HEK293 (cell line): Measurements from ENCODE around the gene SLC38A1.

ENCODE experiments used
- TF ChIP-seq, protein P1 (sequence below): fragments of 450-650 bp; formaldehyde crosslinking; IDR thresholded peaks from 2 replicates; pipeline ENCODE4 v1.5.1; 2016; ENCODE audit warnings: missing biosample characterization, missing genetic modification characterization
- TF ChIP-seq, protein P2 (sequence below): fragments of 450-650 bp; IDR thresholded peaks from 2 replicates; pipeline ENCODE4 v1.5.1; 2018; ENCODE audit warnings: missing biosample characterization, missing genetic modification characterization

DNA sequence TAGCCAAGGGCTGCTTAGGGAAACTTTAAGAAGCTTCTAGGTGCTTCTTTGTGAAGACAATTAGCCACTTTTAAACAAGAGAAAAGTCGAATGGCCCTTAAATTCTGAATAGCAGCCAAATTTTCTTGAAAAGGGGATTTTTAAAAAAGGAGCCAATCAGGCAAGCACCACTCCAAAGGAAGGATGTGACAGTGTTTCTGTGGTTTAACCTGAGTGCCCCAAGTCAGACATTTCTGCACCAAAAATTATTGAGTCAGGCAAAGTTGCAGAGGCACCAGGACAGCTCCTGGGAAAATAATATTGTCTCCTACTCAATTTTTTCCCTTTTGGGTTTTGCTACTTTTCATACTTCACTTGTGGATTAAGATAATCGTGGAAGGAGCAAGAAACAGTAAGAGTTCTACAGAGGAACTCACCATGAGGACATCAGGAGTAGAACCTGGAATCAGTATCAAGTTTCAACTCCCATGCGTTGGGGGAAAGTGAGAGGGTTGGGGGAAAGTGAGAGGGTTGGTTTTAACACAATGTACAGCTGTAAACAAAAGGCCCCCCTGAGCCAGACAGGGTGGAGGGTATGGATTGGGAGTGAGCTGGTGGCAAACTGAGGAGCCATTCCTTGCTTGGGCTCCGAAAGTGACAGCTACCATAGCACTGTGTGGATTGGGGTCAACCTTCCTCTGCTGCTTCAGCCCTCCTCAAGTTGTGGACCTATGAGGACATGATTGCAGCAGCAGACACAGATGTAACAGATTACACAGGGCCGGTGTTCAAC lies 90.8 kb downstream of the SLC38A1 start:
- TF ChIP-seq, protein P1, sequence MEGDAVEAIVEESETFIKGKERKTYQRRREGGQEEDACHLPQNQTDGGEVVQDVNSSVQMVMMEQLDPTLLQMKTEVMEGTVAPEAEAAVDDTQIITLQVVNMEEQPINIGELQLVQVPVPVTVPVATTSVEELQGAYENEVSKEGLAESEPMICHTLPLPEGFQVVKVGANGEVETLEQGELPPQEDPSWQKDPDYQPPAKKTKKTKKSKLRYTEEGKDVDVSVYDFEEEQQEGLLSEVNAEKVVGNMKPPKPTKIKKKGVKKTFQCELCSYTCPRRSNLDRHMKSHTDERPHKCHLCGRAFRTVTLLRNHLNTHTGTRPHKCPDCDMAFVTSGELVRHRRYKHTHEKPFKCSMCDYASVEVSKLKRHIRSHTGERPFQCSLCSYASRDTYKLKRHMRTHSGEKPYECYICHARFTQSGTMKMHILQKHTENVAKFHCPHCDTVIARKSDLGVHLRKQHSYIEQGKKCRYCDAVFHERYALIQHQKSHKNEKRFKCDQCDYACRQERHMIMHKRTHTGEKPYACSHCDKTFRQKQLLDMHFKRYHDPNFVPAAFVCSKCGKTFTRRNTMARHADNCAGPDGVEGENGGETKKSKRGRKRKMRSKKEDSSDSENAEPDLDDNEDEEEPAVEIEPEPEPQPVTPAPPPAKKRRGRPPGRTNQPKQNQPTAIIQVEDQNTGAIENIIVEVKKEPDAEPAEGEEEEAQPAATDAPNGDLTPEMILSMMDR (tag by site-specific recombination) = no peak
- TF ChIP-seq, protein P2, sequence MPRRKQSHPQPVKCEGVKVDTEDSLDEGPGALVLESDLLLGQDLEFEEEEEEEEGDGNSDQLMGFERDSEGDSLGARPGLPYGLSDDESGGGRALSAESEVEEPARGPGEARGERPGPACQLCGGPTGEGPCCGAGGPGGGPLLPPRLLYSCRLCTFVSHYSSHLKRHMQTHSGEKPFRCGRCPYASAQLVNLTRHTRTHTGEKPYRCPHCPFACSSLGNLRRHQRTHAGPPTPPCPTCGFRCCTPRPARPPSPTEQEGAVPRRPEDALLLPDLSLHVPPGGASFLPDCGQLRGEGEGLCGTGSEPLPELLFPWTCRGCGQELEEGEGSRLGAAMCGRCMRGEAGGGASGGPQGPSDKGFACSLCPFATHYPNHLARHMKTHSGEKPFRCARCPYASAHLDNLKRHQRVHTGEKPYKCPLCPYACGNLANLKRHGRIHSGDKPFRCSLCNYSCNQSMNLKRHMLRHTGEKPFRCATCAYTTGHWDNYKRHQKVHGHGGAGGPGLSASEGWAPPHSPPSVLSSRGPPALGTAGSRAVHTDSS = no peak
